Testis (tissue), 3 donors: ENCODE data around the gene KIAA1958. TPM values are rescaled to one million over a fixed set of nuclear protein-coding genes. Genes with fewer than 3 reads are reported as not detected.

Experiments
- DNase-seq: peaks from one replicate; pipeline ENCODE4 v3.0.0-alpha.2; 2019
- H3K27ac ChIP-seq, 2 donors: fragments of 200-600 bp; sonication (generic); one replicate each; pipeline ENCODE4 v1.5.1; 2019
- H3K27me3 ChIP-seq: fragments of 200-600 bp; sonication (generic); one replicate; pipeline ENCODE4 v1.5.1; 2019
- H3K36me3 ChIP-seq: fragments of 200-600 bp; sonication (generic); one replicate; pipeline ENCODE4 v1.5.1; 2017; ENCODE audit warnings: low read depth; ENCODE audit errors: missing control alignments
- H3K4me1 ChIP-seq: fragments of 200-600 bp; sonication (generic); one replicate; pipeline ENCODE4 v1.5.1; 2019
- H3K4me3 ChIP-seq, 2 donors: fragments of 200-600 bp; sonication (generic); one replicate each; pipeline ENCODE4 v1.5.1; 2017 to 2019
- H3K9me3 ChIP-seq: fragments of 200-600 bp; sonication (generic); one replicate; pipeline ENCODE4 v1.5.1; 2017
- POLR2A ChIP-seq: fragments of 450-650 bp; IDR thresholded peaks from one replicate; pipeline ENCODE4 v1.6.1; 2017; ENCODE audit warnings: antibody characterized with exemption, mild to moderate bottlenecking, moderate library complexity
- WGBS, 2 donors: methylation state at CpG; one replicate each; pipeline ENCODE4 v1.1.5; 2018; 5-methylcytosine and 5-hydroxymethylcytosine counted together
- intact Hi-C: fragments of 100-400 bp; cut with DNase I; formaldehyde crosslinking; loops from one replicate; pipeline ENCODE4 v1.15.1; 2023; ENCODE audit warnings: low total_unique reads
- polyA plus RNA-seq: library from polyadenylated mRNA; stranded (reverse); fragments of 350-450 nt; fragmentation: Illumina TruSeq; extraction: RNeasy Lipid Tissue Mini Kit (QIAGEN cat#74804); gene quantifications from one replicate; pipeline ENCODE4 v1.2.3, GENCODE V29; 2014; ENCODE audit warnings: low read depth, low replicate concordance; ENCODE audit not compliant: insufficient read depth
- total RNA-seq, 2 donors: library from RNA; depleted of rRNA; stranded (reverse); fragments of >200 nt; gene quantifications; one replicate each; pipeline ENCODE4 v1.2.3, GENCODE V29; 2016
- TF ChIP-seq, protein P1 (sequence below), 3 experiments: fragments of 450-650 bp in 2 of 3; fragments of 200-600 bp in 1 of 3; sonication (generic) in 1 of 3; IDR thresholded peaks; one replicate each; pipeline ENCODE4 v1.5.1; 2016 to 2019; ENCODE audit warnings: antibody characterized with exemption in 3 of 3, mild to moderate bottlenecking in 2 of 3, moderate library complexity in 1 of 3

The KIAA1958 gene
- total and polyA plus RNA-seq, 3 donors from 2014 or later, result 14.5 to 74.8 (median 66.5) TPM

DNA sequence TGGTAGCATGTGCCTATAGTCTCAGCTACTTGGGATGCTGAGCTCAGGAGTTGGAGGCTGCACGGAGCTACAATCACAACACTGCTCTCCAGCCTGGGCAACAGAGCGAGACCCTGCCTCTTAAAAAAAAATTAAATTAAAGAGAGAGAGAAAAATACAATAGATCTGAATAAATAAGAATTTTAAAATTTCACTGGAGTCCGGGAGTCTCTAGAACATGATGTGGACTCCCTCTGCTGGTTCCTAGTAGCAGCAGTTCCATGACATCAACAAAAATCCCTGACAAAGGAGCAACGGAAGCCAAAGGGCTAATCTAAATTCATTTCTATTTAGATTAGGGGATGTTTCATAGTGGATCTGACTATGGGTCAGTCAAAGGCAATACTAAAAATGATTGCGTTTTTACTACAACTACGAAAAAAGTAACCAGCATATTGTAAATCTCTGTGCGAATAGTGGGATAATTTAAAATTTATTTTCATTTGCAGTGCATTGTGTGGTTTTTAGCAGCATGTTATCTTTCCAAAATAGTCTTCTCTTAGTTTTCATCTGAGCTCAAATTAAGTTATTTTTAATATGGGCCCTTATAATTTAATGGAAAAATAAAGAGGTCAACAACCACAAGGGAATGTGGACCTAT is 224.5 kb downstream of the KIAA1958 start:
- intact Hi-C loops, result no loop called here
- no peaks in the 10 kb centered on the region for H3K4me1 ChIP-seq
- no peak overlapping the region for H3K27ac ChIP-seq
- WGBS, 2 donors, result 70 to 74% methylated on average over 7 of the region's 7 CpGs
- TF ChIP-seq, protein P1, sequence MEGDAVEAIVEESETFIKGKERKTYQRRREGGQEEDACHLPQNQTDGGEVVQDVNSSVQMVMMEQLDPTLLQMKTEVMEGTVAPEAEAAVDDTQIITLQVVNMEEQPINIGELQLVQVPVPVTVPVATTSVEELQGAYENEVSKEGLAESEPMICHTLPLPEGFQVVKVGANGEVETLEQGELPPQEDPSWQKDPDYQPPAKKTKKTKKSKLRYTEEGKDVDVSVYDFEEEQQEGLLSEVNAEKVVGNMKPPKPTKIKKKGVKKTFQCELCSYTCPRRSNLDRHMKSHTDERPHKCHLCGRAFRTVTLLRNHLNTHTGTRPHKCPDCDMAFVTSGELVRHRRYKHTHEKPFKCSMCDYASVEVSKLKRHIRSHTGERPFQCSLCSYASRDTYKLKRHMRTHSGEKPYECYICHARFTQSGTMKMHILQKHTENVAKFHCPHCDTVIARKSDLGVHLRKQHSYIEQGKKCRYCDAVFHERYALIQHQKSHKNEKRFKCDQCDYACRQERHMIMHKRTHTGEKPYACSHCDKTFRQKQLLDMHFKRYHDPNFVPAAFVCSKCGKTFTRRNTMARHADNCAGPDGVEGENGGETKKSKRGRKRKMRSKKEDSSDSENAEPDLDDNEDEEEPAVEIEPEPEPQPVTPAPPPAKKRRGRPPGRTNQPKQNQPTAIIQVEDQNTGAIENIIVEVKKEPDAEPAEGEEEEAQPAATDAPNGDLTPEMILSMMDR (IDR thresholded peaks at IDR 0.05), result peak; percentile 17 to 50 (median 48)
- no peak for TF ChIP-seq POLR2A
- H3K27me3 ChIP-seq, result no peaks in the 10 kb centered on the region
- DNase-seq, result no peak
- H3K4me3 ChIP-seq, result no peak overlapping the region
- H3K9me3 ChIP-seq, result no peaks in the 10 kb centered on the region
- no peaks in the 10 kb centered on the region for H3K36me3 ChIP-seq

DNA sequence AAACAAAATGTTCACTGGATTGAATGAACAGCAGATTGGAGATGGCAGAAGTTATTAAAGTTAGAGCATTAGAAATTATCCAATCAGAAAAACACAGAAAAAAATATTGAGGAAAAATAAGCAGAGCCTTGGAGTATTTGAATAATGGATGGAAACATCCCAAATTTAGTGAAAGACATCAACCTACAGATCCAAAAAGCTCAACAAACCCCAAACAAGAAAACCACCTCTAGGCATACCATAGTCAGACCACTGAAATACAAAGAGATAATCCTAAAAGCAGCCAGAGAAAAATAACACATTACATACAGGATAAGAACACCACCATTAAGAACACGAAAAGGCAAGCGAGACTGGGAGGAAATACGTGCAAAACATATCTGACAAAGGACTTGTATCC is 226.1 kb downstream of the KIAA1958 start:
- Histone ChIP-seq H3K4me3 (no peak overlapping the region), H3K4me1 (no peaks in the 10 kb centered on the region), H3K27me3 (no peaks in the 10 kb centered on the region), H3K27ac (no peak overlapping the region), H3K36me3 (no peaks in the 10 kb centered on the region), H3K9me3 (no peaks in the 10 kb centered on the region)
- DNase-seq, result no peak
- intact Hi-C loops, result no loop called here
- WGBS, 2 donors, result 99 to 100% methylated on average over 3 of the region's 3 CpGs
- TF ChIP-seq POLR2A, result no peak
- TF ChIP-seq, protein P1 (IDR thresholded peaks at IDR 0.05), result no peak

DNA sequence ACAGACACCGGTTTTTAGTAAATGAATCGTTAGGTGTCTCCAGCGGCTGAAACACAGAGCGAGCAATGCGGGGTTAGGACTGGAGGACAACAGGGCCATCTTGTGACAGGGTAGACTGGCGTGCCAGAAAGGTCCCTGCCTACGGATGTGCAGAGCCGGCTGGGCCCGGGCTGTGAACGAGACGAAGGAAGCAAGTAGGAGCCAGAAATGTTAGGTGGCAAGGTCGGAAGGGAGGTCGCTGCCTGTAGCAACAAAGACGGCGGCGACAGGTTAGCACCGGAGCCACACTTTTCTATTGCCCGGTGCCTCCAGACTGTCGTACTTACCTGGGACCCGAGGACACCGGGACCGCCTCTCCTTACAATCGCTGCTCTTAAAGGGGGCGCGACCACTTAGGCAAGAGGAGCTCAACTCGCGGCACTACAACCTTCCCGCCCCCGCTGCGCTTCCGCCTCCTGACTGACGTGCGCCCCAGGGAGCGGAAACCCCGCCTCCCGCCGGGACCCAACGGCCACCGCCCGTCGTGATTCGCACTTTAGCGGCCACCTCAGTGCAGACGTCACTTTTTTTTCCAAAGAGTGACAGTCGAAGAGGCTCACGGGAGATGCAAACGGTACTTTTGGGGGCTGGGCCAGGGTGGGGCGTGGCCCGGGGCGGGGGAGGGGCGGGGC is 231.2 kb downstream of the KIAA1958 start, which contains the start of gene INIP:
Gene INIP, minus strand, starts transcription at position 457 of the 671 bp plus-strand sequence. CDS start 1,632 bp downstream, outside the sequence.
- no peaks in the 10 kb centered on the region for H3K36me3 ChIP-seq
- H3K4me3 ChIP-seq, result peak within 1 kb of the TSS; percentile 84 to 85
- H3K9me3 ChIP-seq, result no peaks in the 10 kb centered on the region
- no peaks in the 10 kb centered on the region for H3K27me3 ChIP-seq
- peak; percentile 97 for DNase-seq
- no peaks in the 10 kb centered on the region for H3K4me1 ChIP-seq
- 0 to 1% methylated on average over 33 to 50 of the region's 51 CpGs for WGBS, 2 donors
- H3K27ac ChIP-seq, result peak within 1 kb of the TSS; percentile 82 to 91
- peak; percentile 52 for TF ChIP-seq POLR2A
- TF ChIP-seq, protein P1 (IDR thresholded peaks at IDR 0.05), result no peak
- intact Hi-C loops, result no loop called here

Other genes with a start within 250 kb of the KIAA1958 start
- gene PTBP3, start 153.2 kb upstream of the KIAA1958 start, total RNA-seq, result 100 to 1,000 TPM; 172 to 199 TPM
- gene PTBP3, start 153.2 kb upstream of the KIAA1958 start, polyA plus RNA-seq, result 44.1 TPM
- 10 to 100 TPM; 23.0 to 24.0 TPM for gene HSDL2, start 106.7 kb upstream of the KIAA1958 start, total RNA-seq
- gene HSDL2, start 106.7 kb upstream of the KIAA1958 start, polyA plus RNA-seq, result 36.0 TPM
- gene INIP, start 231.3 kb downstream of the KIAA1958 start, total RNA-seq, result 10 to 100 TPM; 18.5 to 21.7 TPM
- 16.1 TPM for gene INIP, start 231.3 kb downstream of the KIAA1958 start, polyA plus RNA-seq